GM21360 (cell line): ENCODE data around the gene CDK8.

Source experiments
- ATAC-seq: cut with Tn5 transposase; IDR thresholded peaks from one replicate; pipeline ENCODE4 v1.9.1; 2021; ENCODE audit warnings: mild to moderate bottlenecking, moderate library complexity; ENCODE audit not compliant: unreplicated experiment

CDK8 gene

DNA sequence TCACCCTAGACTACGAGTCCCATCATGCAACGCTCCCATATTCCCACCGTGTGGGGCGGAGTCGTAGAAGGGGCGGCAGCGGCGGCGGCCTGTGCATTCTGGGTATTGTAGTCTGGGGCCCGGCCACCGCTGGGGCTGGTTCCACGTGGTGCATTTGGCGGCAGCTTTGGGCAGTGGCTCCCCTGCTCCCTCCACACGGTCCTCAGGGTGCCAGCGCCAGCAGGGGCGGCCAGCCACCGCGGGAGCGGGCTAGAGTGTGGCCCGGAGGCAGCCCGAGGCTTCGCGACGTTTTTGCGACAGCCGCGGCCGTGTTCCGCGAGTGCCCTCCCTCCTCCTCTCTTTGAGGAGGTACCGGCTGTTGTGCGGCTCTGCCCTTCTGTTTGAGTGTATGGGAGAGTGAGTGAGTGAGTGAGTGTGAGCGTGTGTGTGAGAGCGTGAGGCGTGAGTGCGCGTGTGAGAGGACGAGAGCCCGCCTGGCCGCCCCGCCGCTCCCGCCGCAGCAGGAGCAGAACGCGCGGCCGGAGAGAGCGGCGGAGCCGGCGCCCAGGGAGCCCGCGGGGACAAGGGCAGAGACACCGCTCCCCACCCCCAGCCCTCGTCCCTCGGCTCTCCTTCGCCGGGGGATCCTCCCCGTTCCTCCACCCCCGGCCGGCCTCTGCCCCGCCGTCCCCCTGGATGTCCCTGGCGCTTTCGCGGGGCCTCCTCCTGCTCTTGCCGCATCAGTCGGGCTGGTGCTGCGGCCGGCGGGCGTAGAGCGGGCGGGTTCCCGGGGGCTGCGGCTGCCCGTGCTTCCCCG lies at the start of gene CDK8:
TSS of gene CDK8 (plus strand) at position 343 of the 796 bp plus-strand sequence. CDS start 513 bp downstream, outside the sequence.
- ATAC-seq, result peak; percentile 81

DNA sequence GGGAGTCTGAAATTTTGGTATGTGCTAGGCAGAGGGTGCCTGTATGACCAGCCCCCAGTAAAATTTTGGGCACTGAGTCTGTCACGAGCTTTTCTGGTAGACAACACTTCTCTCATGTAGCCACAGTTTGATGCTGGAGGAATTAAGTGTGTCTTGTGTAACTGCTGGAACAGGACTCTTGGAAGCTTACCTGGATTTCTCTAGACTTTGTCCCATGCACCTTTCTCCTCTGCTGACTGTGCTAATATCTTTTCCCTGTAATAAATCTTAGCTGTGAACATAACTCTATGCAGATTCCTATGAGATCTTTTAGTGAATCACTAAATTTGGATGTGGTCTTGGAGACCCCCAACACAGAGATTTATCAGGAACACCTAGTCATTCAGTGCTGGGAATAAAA lies 45.6 kb upstream of the CDK8 start:
- ATAC-seq, result no peak

DNA sequence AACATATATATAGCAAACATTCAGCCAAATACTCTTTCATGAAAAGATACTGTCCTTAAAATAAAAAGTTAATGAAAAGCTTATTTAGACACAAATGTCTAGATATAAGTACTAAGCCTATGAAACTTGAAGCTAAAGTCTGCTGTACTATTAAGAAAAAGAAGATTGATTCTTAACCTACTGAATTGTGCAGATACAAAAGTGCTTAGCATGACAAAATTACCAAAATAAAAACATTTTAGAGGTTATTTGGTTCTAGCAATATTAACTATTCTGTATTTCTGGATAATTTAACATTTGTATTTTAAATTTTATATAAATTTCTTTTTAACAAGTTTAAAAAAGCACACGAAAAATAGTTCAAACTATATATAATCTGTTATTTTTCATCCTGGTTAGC lies 40.6 kb upstream of the CDK8 start:
- ATAC-seq, result no peak

DNA sequence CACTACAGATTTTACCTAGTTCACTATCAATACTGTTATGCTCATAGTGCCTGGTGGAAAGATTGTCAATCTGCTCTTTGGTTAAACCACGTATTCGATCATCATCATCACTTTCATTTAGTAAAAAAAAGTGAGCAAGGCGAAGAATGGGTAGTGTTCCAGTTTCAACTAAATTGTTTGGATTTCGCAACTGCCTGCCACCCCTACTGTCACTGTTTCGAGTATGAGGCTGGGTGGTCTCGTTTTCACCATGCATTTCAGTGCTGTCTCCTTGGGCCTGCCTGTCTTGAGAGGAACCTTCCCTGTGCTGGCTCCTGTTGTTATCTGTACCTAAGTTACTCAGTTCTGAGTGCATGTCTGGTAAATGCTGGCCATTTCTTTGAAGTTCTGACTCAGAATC lies 39.9 kb upstream of the CDK8 start:
- ATAC-seq, result no peak

DNA sequence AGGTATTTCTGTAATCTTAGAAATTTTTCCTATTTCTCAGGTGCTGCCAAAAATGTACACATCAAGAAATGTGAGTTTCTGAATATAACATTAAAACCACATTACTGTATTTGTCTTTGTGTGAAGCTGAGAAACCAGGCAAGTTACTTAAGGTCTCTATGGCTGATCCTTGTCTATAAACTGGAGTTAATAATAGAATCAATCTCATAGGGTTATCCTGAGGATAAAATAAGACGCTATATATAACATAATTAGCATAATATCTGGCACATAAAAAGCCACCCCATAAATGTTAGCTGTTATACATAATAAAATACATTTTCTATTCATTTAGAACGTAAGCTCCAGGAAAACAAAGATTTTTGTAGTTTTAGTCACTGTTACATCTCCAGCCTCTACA lies 37.9 kb upstream of the CDK8 start:
- ATAC-seq, result no peak

DNA sequence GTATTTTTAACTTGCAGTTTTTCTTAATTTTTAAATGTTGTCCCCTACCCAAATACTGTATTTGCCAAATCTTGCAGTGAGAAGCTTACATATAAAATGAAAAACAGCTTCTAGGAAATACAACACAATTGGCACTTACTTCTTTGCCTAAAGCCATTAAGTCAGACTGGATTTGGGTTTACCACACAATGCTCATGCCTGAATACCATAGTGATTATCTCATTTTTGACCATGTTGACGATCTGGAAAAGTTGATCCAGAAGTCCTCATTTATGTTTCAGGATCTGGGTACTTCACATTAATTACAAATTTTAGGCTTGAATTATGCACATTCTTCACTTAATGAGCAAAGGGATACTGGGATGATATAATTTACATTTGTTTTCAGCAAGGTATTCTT lies 34.2 kb upstream of the CDK8 start:
- ATAC-seq, result no peak

DNA sequence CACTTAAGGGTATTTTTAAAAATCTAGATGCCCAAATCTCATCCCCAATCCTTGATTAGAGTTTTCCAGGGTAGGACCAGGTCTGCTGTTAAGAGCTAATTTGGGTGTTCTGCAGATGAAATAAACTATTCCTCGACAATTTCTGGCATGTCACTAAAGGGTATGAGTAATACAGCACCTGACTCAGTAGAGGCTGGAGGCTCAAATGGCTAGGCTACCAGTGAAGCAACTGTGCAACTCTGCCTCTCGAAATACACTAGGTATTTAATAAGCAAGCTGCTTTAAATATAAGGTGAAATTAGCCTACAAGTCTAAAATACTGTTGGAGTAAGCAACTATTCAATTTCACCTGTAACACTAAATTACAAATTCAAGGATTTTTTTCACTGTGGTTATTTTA lies 33.4 kb upstream of the CDK8 start:
- ATAC-seq, result no peak

DNA sequence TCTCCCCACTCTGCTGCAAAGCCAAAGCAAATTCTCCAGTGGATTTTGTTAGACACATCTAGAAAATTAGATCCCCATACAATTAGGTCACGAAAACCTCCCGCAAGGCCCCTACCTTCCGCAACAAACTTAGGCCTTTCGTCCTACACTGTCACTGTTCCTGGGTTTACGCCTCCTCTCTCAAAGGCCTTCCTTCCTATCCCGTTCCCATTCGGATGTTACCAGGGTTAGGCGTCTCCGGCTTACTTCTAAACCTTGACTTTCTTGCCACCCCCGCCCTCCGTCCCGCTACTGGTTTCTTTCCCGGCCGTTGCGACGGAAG lies 32.6 kb upstream of the CDK8 start:
- peak; percentile 26 for ATAC-seq

DNA sequence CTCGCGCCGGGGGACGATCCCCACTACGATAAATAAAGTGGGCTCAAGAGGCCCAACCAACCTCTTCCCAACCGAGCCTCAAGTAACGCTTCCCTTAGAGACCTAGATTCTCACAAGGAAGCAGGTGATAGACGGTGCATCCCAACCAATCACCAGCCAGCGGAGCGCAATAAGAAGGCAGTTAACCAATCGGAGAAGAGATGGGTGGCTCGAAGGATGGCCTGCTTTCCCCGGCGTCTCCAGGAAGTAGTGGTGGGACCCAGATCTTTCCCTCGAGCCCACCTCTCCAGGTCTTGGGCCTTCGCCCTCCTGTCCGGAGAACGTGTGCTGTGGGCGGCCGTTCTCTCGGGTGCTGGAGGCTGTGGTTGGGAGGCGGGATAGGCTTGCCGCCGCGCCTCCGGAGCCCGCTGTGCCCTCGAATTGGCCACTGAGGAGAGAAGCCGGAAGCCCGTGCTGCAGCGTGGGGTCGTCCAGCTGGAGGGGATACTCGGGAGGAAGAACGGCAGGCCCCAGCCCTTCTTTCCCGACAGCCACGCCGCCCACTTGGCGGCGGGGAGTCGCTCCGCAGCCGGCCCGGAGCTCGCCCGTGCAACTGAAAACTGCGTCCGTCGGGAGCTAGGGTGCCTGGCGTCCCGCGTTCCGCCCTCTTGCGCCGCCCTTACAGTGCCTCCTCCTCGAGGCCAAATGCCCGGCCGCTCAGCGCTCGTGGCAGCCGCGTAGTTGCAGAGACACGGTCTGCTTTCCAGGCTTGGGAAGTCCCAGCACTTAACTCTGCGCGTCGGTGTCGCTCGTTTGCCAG lies 32.0 kb upstream of the CDK8 start, which contains the start of gene RNF6:
TSS of gene RNF6 (minus strand) at position 594 of the 799 bp plus-strand sequence. CDS start 2,665 bp downstream, outside the sequence.
- peak; percentile 91 for ATAC-seq

DNA sequence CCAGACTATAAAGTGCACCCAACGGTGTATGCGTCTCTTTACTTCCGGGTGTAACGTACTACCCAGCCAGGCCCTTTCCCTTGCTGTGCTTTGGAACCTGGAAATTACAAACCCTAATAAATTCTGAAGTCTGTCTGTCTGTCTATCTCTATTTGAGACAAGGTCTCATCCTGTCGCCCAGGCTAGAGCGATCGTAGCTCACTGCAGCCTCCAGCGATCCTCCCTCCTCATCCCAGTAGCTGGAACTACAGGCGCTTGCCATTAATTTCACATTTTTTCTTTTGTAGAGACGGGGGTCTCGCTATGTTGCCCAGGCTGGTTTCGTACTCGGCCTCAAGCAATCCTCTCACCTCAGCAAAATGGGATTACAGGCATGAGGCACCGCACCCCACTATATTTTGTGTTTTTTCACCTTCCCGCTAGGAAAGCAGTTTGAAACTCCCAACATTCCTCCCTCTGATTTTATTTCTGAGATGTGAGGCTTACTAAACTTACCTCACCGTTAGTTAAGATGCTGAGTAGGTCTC lies 31.3 kb upstream of the CDK8 start:
- ATAC-seq, result no peak

DNA sequence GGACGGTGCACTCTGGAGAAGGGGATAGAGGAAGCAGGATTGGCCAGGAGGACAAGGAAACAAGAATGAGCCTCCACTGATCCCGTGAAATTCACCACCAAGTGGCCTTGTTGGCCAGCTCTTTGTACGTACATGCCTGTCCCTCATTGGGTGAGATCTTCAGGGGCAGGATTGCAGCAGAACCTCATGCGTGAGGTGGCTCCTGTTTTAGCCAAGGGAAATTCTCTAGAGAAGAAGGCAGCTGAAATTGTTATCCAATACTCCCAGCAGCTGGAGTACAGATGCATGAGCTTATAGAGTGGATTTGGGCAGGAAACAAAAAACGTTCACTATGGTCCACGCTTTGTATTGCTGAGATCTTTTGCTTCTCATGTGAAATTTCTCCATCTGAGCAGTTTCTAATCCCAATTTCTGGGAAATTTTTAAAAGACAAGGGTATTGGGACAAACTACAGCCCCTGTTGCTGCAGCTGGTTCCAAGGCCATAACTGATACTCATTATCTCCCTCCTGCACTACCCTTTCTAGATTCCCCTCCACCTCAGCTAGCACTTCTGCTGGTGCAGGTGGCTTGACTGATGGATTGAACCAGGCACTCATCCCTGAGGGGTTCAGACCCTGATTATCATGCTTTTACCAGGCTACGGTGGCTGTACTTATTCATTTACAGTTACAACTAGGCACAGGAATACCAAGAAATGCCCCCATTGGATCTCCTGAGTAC lies 27.9 kb upstream of the CDK8 start:
- ATAC-seq, result no peak

DNA sequence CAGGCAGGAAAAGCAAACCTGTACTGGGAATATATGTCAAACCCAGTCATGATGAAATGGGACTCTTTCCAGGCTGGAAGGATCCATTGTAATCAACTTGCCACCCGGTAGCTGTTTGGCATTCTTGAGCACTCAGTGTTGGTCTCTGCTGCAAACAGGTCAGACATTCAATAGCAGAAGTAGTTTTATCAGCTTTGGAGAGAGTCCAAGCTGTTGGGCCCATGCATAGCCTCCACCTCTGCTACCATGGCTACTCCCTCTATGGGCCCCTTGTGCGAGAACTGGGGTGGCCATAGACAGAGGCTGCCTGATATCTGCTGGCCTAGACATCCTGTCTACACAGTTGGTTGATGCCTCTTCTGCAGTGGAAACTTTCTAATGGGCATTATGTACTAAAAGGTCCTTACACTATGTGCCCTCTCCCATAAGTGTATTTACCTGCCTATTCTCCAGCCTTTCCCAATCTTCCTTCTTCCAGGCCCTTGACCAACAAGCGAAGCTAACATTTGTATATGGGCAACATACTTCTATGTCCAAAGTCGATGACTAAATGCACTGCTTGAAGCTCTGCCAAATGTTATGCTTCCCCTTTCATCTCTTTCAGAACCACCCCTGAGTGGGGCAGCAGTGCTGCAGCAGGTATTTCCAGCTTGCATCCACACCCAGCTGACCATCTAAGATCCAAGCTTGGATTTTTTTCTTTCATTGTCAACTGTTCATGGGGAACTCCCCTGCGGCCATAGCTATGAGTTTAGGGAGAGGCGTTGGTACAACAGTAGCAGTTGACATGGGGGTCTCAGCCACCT lies 26.6 kb upstream of the CDK8 start:
- ATAC-seq, result no peak

DNA sequence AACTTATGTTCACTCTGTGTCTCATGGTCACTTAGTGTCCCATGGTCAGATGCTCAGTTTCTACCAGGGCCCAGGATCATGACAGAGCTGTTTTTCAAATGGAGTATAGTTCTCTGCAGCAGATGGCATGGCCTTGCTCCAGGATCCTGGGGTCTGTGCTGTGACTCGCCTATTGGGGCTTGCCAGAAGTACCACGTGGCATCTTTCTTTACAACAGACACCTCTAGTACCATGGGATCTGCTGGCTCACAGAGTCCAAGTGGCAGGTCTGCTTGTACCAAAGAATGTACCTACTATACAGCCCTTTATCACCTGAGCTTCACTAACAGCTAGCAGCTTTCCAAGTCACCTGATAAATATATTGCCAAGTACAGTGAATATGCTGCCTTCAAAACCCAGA lies 25.8 kb upstream of the CDK8 start:
- ATAC-seq, result no peak

DNA sequence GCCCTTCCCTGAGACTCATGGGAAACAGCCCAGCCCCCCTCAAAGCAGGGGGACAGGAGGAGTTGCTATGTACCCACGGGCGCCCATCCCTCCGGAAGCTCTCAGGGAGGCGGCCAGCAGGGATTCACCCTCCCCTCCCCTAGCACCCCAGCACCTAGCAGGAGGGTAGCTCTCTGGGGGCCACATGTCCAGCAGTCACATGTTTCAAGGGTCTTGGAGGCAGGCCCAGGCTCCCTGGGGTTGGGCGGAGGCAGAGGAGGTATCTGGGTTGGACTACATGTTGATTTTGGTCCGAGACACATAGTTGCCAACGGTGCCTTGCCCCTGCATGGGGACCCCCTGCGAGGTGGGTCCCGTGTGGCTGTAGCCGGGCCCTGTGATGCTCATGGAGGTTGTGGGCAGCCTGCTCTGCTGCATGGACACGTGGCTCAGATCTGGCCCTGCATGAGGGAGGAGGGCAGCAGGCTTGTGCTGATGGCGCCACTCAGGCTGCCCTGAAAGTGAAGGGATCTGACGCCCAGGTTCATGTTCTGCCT lies 24.8 kb upstream of the CDK8 start:
- no peak for ATAC-seq

DNA sequence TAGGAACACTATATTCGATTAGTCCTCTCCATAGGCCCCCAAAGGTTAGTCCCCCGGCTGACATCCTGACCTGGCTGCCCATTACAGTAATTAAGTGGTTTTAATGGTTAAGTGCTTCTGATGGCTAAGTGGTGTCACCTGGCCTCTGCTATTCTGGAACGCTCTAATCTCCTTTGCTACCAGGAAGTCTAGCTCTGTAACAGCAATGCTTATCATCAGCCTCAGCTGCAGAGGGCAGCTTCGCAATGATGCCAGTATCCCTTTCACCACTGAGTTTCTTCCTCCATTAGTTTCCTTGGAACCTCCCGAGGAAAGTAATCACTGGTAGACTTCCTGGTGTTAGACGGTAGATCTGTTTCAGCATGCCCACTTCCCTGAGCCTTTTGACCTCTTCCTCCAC lies 23.2 kb upstream of the CDK8 start:
- no peak for ATAC-seq

DNA sequence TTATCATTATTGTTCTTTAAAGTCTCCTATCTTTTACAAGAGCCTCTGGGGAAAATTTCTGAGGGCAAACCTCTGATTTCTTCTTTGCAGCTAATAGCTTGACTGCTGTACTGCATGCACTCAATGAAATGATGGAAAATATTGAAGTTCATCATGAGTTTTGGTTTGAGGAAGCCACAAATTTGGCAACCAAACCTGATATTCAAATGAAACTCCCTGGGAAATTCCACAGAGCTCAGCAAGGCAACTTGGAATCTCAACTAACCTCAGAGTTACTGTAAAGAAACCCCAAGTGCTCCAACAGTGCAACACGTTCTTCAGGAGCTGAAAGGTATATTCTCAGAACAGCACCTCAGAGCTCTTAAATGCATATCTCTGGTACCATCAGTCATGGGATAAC lies 17.6 kb upstream of the CDK8 start:
- no peak for ATAC-seq

DNA sequence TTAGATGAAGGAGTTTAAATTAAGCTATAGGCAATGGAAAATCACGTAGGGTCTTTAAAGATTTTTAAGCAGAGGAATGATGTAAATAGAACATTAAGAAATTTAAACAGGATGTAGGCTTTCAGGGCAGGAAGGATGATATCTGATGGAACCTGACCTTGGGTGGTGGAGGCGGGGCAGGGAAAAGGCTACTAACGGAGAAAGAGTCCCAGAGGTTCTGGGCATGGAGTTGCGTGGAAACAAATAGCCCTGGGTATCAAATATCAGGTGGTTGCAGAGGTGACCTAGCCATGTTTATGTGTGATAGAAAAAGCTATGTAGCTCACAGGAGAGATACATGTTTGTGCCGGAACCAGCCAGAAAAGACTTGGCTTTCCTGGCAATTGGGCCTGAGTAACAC lies 7.8 kb upstream of the CDK8 start:
- no peak for ATAC-seq

DNA sequence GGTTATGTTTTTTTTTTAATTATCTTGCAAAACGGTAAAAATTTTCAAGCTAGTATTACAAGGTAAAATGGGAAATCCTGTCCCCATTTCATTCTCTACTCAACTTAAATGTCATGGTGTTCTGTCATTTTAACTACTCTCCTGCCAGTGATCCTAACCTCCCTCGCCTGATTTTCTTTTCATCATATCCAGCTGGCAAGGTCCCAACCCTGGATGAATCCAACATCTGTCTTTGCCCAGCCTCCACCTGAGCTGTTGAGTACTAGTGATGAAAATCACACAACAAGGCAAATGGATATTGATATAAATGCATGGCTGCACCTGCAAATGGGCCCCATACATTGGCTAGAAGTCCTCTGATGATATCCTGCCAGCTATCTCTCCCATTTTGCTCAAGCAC lies 6.9 kb upstream of the CDK8 start:
- ATAC-seq, result no peak

DNA sequence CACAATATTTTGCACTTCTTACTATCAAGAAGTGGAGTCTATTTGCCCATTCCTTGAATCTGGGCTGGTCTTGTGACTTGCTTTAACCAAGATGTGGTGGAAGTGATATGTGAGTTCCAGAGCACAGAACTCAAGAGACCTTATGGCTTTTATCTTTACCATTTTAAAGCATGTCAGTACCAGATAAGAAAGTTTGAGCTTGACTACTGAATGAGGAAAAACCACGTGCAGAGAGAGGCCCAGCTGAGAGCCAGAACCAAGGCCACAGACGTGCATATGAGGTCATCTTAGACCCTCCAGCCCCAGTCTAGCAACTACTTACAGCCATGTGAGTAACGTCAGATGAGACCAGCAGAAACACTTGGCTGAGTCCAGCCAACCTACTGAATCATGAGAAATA lies 6.3 kb upstream of the CDK8 start:
- ATAC-seq, result no peak

DNA sequence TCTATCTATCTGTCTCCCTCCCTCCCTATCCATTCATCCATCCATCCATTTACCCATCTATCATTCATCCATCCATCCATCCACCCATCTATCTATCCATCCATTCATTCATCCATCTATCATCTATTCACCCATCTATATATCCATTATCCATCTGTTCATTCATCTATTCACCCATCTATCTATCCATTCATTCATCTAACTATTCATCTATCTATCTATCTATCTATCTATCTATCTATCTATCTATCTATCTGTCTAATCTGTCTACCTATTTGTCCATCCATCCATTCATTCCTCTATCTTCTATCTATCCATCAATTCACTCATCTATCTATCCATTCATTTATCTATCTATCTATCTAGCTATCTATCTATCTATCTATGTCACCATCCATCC lies 4.4 kb upstream of the CDK8 start:
- no peak for ATAC-seq
